Suprapubic skin (tissue), 4 donors: ENCODE measurements around the gene UTP3. TPM values are rescaled to one million over a fixed set of nuclear protein-coding genes. Genes with fewer than 3 reads are reported as not detected.
"Not testable (repeated sequence)": the region's sequence is repeated elsewhere in the genome, so short reads cannot be mapped to it uniquely, and the experiment has no call there.

Experiments used
- DNase-seq, 2 donors: peaks; one replicate each; pipeline ENCODE4 v3.0.0-alpha.2; 2019; ENCODE audit warnings: low spot score in 2 of 2
- H3K27ac ChIP-seq: fragments of 200-600 bp; sonication (generic); one replicate; pipeline ENCODE4 v1.5.1; 2019
- H3K27me3 ChIP-seq: fragments of 200-600 bp; sonication (generic); one replicate; pipeline ENCODE4 v1.5.1; 2019
- H3K36me3 ChIP-seq: fragments of 200-600 bp; sonication (generic); one replicate; pipeline ENCODE4 v1.5.1; 2019
- H3K4me1 ChIP-seq: fragments of 200-600 bp; sonication (generic); one replicate; pipeline ENCODE4 v1.5.1; 2019
- H3K4me3 ChIP-seq: fragments of 200-600 bp; sonication (generic); one replicate; pipeline ENCODE4 v1.5.1; 2019; ENCODE audit warnings: mild to moderate bottlenecking
- H3K9me3 ChIP-seq: fragments of 200-600 bp; sonication (generic); one replicate; pipeline ENCODE4 v1.5.1; 2019
- EP300 ChIP-seq: sonication (generic); formaldehyde crosslinking; IDR thresholded peaks from one replicate; pipeline ENCODE4 v1.6.1; 2017; ENCODE audit warnings: antibody characterized with exemption
- POLR2A ChIP-seq, 2 donors: fragments of 450-650 bp; IDR thresholded peaks; one replicate each; pipeline ENCODE4 v1.6.1; 2017; ENCODE audit warnings: antibody characterized with exemption in 2 of 2, mild to moderate bottlenecking in 2 of 2, moderate library complexity in 2 of 2
- POLR2AphosphoS5 ChIP-seq, 3 donors: sonication (generic); formaldehyde crosslinking; IDR thresholded peaks; one replicate each; pipeline ENCODE4 v1.6.1; 2017; ENCODE audit warnings: antibody characterized with exemption in 3 of 3
- WGBS: methylation state at CpG from one replicate; pipeline ENCODE4 v1.1.5; 2018; 5-methylcytosine and 5-hydroxymethylcytosine counted together
- total RNA-seq, 4 donors: library from RNA; depleted of rRNA; stranded (reverse); fragments of >200 nt; gene quantifications; one replicate each; pipeline ENCODE4 v1.1.0, GENCODE V29; 2016
- TF ChIP-seq, protein P1 (sequence below), 2 donors: fragments of 200-600 bp in 1 of 2; fragments of 450-650 bp in 1 of 2; sonication (generic) in 1 of 2; IDR thresholded peaks; one replicate each; pipeline ENCODE4 v1.5.1; 2016 to 2019; ENCODE audit warnings: antibody characterized with exemption in 2 of 2, mild to moderate bottlenecking in 1 of 2, moderate library complexity in 1 of 2

Gene UTP3
- total RNA-seq, 4 donors from 2014 or later: 19.2 to 27.6 (median 22.6) TPM

DNA sequence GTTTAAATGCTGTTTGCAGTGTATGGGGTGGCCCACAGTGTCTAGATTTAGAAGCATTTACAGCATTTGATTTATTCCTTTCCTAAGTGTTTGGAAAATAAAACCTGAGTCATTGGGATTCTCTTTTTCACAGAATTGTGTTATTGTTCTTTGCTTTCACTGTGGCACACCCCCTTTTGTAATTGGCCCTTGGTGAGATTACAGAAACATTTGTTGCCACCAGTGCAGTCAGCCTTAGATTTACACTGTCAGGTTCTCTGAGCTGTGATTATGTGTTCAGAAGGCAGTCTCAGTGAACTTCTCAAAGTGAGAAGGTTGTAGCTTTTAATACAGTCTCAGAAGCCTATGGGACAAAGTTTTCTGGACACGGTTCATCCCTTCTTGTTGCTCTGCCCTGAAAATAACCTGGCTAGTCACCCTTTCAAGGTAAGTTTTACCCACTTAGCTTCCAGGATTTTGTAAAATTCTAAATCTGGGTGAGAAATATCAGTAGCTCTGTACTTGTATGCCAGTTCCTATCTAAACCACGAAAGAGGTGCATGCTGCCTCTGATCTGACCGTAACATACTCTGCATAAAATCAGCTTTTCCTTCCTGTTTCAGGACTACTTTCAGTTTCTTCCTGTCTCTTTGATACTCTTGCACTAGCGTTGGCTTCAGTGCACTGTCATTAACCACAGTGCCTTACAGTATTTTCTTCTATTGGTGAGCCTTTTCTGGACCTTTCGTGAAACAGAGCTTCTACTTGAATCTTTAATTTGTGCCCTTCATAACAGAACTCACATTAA lies 46.0 kb downstream of the UTP3 start:
- Histone ChIP-seq H3K36me3 (no peaks in the 10 kb centered on the region), H3K27ac (peak overlapping the region; percentile 80), H3K4me1 (peaks cover 31% of the 10 kb centered on the region), H3K4me3 (peak overlapping the region; percentile 46), H3K9me3 (no peaks in the 10 kb centered on the region), H3K27me3 (no peaks in the 10 kb centered on the region)
- DNase-seq: no peak
- WGBS: 1% methylated on average over 5 of the region's 5 CpGs
- TF ChIP-seq, protein P1, sequence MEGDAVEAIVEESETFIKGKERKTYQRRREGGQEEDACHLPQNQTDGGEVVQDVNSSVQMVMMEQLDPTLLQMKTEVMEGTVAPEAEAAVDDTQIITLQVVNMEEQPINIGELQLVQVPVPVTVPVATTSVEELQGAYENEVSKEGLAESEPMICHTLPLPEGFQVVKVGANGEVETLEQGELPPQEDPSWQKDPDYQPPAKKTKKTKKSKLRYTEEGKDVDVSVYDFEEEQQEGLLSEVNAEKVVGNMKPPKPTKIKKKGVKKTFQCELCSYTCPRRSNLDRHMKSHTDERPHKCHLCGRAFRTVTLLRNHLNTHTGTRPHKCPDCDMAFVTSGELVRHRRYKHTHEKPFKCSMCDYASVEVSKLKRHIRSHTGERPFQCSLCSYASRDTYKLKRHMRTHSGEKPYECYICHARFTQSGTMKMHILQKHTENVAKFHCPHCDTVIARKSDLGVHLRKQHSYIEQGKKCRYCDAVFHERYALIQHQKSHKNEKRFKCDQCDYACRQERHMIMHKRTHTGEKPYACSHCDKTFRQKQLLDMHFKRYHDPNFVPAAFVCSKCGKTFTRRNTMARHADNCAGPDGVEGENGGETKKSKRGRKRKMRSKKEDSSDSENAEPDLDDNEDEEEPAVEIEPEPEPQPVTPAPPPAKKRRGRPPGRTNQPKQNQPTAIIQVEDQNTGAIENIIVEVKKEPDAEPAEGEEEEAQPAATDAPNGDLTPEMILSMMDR (IDR thresholded peaks at IDR 0.05): no peak
- TF ChIP-seq EP300 (no peak), POLR2A (IDR thresholded peaks at IDR 0.05) (no peak), POLR2AphosphoS5 (IDR thresholded peaks at IDR 0.05) (no peak)

DNA sequence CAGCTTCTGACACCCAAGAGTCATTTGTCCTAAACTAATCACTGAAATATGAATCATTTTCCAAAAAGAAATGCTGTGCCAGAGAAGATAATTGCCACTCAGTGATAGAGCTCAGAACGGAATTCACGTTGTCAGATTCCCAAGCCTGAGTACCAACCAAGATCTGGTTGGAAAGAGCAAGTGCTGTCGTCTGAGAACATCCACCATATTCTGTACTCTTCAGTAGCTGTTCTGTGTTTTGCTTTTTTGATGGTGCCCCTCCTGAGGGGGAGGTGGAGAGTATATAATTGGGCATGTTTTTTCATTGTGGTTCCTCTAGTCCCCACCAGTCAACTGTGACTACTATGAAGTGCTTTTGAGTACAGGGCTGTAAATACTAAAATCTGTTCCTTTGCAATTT lies 46.6 kb downstream of the UTP3 start:
- peak overlapping the region; percentile 80 for H3K27ac ChIP-seq
- H3K4me3 ChIP-seq: peak overlapping the region; percentile 46
- H3K27me3 ChIP-seq: no peaks in the 10 kb centered on the region
- 8% methylated on average over 3 of the region's 3 CpGs for WGBS
- no peak for DNase-seq
- TF ChIP-seq POLR2A (IDR thresholded peaks at IDR 0.05) (no peak), EP300 (no peak), POLR2AphosphoS5 (IDR thresholded peaks at IDR 0.05) (no peak)
- TF ChIP-seq, protein P1 (IDR thresholded peaks at IDR 0.05): no peak
- no peaks in the 10 kb centered on the region for H3K9me3 ChIP-seq
- H3K36me3 ChIP-seq: no peaks in the 10 kb centered on the region
- H3K4me1 ChIP-seq: peaks cover 33% of the 10 kb centered on the region

DNA sequence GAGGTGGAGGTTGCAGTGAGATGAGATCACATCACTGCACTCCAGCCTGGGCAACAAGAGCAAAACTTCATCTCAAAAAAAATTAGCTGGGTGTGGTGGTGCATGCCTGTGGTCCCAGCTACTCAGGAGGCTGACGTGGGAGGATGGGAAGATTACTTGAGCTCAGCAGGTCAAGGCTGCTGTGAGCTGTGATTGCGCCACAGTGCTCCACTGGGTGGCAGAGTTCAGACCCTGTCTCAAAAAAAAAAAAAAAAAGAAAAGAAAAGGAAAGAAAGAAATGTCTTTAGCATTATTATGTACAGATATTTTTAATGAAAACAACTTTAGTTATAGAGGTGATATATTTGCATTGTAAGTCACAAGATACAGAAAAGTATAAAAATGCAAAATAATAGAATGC lies 47.6 kb downstream of the UTP3 start:
- peaks cover 38% of the 10 kb centered on the region for H3K4me1 ChIP-seq
- H3K9me3 ChIP-seq, DNase-seq, H3K27ac ChIP-seq, H3K36me3 ChIP-seq, H3K4me3 ChIP-seq, H3K27me3 ChIP-seq: not testable (repeated sequence)
- WGBS: 65% methylated on average over 2 of the region's 2 CpGs

DNA sequence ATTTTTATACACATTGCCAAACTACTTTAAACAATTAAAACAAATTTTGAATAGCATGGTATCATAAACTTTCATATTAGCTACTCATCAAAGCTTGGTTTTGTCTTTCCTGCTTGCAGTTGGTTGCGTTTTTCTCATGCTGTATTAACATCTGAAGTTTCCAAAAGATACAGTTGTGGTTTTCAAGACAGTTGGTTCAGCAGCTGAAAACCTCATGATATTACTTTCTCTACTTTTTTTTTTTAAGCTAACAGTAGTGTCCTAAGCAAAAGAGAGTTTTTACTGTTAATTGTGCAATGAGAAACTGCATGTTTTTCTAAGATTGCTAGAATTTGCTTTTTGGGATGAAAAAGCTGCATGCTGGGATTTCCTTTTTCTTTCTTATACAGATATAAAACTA lies 48.7 kb downstream of the UTP3 start:
- no peak overlapping the region for H3K4me3 ChIP-seq
- TF ChIP-seq POLR2A (IDR thresholded peaks at IDR 0.05) (no peak), POLR2AphosphoS5 (IDR thresholded peaks at IDR 0.05) (no peak), EP300 (no peak)
- TF ChIP-seq, protein P1 (IDR thresholded peaks at IDR 0.05): no peak
- no peaks in the 10 kb centered on the region for H3K9me3 ChIP-seq
- H3K4me1 ChIP-seq: peaks cover 42% of the 10 kb centered on the region
- no peak overlapping the region for H3K27ac ChIP-seq
- H3K36me3 ChIP-seq: no peaks in the 10 kb centered on the region
- no peaks in the 10 kb centered on the region for H3K27me3 ChIP-seq
- 74% methylated on average over 1 of the region's 1 CpG for WGBS
- DNase-seq: no peak

DNA sequence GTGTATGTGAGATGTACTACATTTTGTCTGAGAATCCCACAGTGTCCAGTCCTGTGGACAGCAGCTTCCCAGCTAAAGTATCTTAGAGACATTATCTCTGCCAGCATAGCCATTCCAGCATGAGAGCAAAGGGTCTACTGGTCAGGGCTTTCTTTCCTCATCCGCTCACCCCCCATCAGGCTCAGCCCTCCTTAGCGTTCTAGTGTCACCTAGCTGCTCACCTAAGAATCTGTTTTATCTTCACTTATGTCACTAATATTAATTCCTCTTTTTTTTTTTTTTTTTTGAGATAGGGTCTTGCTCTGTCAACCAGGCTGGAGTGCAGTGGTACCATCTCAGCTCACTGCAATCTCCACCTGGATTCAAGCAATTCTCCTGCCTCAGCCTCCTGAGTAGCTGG lies 49.1 kb downstream of the UTP3 start:
- no peaks in the 10 kb centered on the region for H3K27me3 ChIP-seq
- H3K4me1 ChIP-seq: peaks cover 42% of the 10 kb centered on the region
- H3K27ac ChIP-seq: no peak overlapping the region
- H3K36me3 ChIP-seq: no peaks in the 10 kb centered on the region
- 90% methylated on average over 2 of the region's 2 CpGs for WGBS
- no peak overlapping the region for H3K4me3 ChIP-seq
- H3K9me3 ChIP-seq: no peaks in the 10 kb centered on the region
- DNase-seq: no peak
- TF ChIP-seq, protein P1 (IDR thresholded peaks at IDR 0.05): no peak
- no peak for TF ChIP-seq POLR2AphosphoS5 (IDR thresholded peaks at IDR 0.05)
- TF ChIP-seq EP300: no peak
- no peak for TF ChIP-seq POLR2A (IDR thresholded peaks at IDR 0.05)
